Activated naive CD4-positive, alpha-beta T cell (primary cell): Measurements from ENCODE around the gene CTDSP1.

Experiments
- DNase-seq, 4 experiments: peaks; one replicate each; lab custom pipeline; 2025; lab: John Stamatoyannopoulos, UW

CTDSP1 gene

DNA sequence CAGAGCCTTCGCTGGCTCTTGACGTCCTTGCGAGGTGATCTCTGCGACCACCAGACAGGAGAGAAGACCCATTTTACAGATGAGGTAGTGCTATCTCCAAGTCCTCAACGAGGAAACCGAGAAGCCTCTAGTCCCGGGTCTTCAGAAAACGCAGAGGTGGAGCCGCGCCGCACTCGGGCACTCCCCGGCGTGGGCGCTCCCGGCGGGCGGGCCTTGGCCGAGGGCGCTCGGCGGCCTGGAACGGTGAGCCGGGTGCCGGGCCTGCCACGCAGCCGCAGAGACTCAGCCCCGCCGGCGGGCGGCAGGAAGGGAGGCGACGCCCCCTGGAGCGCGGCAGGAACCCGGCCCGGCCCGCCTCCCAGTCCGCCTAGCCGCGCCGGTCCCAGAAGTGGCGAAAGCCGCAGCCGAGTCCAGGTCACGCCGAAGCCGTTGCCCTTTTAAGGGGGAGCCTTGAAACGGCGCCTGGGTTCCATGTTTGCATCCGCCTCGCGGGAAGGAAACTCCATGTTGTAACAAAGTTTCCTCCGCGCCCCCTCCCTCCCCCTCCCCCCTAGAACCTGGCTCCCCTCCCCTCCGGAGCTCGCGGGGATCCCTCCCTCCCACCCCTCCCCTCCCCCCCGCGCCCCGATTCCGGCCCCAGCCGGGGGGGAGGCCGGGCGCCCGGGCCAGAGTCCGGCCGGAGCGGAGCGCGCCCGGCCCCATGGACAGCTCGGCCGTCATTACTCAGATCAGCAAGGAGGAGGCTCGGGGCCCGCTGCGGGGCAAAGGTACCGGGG is at the start of gene CTDSP1:
Gene CTDSP1, plus strand, starts transcription at position 478 of the 776 bp plus-strand sequence. Its CDS starts 223 bp downstream, at position 701.
- DNase-seq, result peak; percentile 73 to 83 (median 80)

GRCh38 chr2:218354045-218354444 is 45.6 kb upstream of the CTDSP1 start:
- no peak for DNase-seq

DNA sequence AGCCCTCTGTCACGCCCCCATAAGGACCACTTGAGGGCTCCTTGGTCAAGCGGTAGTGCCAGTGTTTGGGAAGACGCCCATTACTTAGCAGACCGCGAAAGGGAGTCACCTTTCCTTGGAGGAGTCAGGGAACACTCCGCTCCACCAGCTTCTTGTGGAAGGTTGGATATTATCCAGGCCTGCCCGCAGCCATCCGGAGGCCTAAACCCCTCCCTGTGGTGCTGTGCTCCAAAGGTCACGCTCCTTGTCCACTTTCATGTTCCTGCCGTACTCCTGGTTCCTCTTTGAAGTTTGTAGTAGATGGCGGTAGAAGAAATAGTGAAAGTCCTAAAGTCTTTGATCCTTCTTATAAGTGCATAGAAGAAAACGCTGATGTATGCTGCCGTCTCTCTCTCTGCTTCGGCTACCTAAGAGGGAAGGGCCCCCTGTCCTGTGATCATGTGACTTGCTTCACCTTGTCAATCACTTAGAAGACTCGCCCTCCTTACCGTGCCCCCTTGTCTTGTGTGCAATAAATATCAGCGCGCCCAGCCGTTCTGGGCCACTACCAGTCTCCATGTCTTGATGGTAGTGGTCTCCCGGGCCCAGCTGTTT is 44.7 kb upstream of the CTDSP1 start:
- DNase-seq, result no peak

DNA sequence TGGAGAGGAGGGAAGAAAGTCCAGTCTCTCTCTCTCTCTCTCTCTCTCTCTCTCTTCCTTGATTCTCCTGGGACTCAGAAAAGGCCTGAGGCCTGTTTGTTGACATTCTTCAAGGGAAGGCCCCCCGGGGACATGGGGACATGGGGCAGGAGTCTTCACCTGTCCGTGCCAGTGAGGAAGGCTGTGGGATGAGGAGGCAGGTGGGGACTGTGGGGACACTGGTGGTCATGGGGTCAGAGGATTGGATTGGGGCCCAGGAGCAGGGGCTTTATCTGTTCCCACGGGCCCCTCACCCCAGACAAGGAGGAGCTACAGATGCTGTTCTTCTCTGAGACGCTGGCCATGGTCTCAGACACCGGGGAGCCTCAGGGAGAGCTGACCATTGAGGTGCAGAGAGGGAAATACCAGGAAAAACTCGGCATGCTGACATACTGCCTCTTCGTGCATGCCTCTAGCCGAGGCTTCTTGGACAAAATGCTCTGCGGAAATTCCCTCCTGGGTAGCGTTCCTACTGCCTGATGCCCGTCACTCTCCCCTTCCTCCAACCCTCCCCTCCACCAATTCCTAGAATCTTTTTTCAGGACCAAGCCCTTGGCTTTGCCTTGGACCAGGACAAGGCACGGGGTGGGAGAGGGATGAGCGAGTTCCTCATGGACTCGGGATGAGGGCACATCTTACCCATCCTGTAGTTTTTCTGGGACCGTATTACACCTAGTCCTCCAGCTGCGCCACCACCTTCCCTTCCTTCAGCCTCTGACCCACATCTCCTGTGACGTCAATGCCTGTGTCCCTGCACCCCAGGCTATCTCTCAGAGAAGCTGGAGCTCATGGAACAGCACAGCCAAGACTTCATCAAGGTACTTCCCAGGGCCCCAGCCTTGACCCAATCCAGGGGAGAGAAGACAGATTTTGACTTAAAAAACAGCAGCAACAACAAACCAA is 42.2 kb upstream of the CTDSP1 start:
- DNase-seq, result no peak

DNA sequence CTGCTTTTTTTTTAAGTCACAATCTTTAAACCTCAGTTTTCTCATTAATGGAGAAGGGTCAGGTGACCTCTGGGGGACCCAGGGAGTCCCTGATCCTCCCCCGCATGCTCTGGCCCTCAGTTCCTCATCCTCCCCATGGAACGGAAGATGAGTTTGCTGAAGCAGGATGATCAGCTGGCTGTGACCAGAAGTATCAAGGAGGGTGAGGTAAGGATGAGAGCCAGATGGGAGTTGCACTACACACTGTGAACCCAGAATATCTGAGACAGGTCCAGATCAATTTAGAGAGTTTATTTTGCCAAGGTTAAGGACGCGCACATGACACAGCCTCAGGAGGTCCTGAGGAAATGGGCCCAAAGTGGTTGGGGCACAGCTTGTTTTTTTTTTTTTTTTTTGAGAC is 39.2 kb upstream of the CTDSP1 start:
- DNase-seq, result no peak

DNA sequence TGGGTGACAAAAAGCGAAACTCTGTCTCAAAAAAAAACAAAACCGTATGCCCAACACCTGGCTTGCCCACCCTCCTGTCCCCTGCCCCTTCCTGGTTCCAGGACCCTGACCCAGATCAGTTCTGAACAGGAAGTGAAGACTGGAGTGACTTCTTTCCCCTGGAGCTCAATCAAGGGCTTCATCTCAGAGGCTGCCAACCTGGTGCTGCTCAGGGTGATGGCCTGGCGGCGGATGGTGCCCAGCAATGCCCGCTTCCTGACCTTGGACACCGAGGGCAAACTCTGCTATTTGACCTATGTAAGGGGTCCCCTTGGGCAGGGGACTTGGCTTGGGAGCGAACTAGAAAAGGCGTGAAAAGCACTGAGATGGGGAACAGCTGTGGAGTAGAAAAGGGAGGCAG is 37.1 kb upstream of the CTDSP1 start:
- no peak for DNase-seq

GRCh38 chr2:218363736-218364135 is 35.9 kb upstream of the CTDSP1 start:
- DNase-seq, result no peak

DNA sequence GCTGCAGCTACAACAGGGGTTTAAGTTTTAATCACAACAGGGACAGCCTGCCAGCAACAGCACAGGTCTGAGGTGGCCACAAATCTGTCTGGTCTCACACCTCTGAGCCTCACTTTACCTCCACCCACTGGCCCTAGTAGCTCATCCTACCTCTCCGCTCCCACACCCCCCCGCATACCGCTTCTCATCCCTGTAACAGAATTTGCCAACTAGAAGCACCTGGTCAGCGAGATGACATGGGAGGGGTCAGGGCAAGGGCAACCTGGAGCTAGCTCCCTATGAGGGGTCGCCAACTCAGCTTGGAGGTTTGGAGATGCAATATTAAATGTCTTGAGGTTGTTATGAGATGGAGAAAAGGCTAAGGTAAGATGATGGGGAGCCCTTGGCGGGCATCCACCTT is 35.5 kb upstream of the CTDSP1 start:
- no peak for DNase-seq

- DNase-seq, result no peak
Measured at GRCh38 chr2:218366621-218367414, 32.9 kb upstream of the CTDSP1 start.

GRCh38 chr2:218367415-218368149 is 32.1 kb upstream of the CTDSP1 start:
- DNase-seq, result peak in 3 of 4 experiments; percentile 17 to 45 (median 38)

DNA sequence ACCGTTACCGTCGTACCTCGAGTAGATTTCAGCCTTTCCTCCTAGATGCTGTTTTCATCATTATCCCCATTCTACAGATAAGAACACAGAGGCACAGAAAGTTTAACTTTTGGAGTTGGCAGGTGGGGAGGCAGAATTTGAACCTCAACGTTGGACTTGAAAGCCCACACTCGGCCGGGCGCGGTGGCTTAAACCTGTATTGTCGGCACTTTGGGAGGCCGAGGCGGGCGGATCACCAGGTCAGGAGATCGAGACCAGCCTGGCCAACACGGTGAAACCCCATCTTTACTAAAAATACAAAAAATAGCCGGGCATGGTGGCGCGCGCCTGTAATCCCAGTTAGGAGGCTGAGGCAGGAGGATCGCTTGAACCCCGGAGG is 31.5 kb upstream of the CTDSP1 start:
- no peak for DNase-seq

DNA sequence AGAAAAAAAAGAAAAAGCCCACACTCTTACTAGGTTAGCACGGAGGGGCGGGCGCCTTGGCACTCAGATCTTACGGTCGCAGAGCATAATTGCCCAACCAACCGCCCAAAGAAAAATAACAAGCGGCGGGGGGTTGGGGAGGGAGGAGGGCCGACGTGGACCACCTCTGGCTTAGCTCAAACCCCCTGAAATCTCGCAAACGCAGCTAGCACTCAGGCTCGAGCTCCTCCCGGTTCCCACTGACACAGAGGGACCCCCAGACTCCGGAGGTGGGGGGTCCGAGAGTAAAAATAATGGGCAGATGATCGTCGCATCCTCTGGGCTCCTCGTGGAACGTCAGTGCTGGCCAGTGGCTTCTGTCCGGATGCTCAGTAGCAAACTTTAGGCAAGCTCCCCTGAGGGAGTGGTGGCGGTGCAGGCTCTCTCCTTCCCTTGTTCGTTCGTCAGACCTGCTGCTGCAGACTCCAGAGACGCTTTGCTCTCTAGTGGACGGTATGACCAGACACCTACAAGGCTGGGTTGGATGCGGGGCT is 31.0 kb upstream of the CTDSP1 start:
- no peak for DNase-seq

DNA sequence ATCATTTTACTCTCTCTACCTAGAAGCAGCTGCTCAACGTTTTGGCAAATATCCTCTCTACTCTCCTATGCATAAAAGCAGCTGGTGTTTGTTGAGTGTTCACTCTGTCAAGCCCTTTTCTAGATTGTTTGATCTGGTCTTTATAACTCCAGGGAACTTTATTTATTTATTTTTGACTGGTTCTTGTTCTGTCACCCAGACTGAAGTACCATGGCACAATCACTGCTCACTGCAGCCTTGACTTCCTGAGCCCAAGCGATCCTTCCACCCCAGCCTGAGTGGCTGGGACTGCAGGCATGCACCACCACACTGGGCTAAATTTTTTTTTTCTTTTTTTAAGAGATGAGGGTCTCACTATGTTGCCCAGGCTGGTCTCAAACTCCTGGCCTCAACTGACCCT is 30.3 kb upstream of the CTDSP1 start:
- DNase-seq, result no peak

DNA sequence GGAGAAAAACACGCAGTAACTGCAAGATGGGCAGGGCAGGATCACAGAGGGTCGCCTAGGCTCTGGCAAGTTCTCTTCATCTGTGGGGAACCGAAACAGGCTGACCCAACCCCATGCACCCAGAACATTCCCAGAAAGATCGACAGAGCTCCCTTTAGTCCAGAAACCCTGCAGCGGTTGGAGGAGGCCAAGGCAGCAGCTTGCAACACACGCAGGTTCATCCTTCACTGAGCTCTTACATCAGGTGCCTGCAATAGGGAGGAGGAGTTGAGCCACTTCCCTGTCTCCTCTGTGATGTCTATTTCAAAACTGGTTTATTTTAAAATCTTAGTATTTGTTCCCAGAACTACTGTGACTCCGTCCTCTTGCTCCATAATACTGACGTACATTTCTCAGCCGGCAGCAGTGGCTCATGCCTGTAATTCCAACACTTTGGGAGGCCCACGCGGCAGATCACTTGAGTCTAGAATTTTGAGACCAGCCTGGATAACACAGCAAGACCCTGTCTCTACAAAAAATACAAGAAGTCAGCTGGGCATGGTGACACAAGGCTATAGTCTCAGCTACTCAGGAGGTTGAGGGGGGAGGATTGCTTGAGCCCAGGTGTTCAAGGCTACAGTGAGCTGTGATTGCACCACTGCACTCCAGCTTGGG is 29.1 kb upstream of the CTDSP1 start:
- no peak for DNase-seq

DNA sequence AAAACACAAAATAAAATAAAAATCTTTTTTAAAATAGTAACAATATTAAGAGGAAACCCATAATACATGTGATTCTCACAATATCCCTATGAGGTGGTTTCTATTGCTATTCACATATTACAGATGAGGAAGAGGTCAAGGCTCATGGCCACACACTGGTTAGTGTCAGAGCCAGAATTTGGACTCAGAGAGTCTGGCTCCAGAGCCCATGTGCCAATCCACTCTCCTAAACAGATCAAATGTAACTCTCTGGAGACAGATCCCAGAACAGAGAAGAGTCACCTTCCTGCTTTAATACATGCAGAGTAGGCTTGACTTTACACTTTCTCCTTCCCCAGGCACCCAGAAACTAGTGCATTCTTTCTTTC is 27.7 kb upstream of the CTDSP1 start:
- DNase-seq, result no peak

GRCh38 chr2:218374795-218375194 is 24.9 kb upstream of the CTDSP1 start:
- no peak for DNase-seq

GRCh38 chr2:218375212-218375611 is 24.5 kb upstream of the CTDSP1 start:
- DNase-seq, result no peak

- no peak for DNase-seq
Measured at GRCh38 chr2:218378053-218378452, 21.6 kb upstream of the CTDSP1 start.

DNA sequence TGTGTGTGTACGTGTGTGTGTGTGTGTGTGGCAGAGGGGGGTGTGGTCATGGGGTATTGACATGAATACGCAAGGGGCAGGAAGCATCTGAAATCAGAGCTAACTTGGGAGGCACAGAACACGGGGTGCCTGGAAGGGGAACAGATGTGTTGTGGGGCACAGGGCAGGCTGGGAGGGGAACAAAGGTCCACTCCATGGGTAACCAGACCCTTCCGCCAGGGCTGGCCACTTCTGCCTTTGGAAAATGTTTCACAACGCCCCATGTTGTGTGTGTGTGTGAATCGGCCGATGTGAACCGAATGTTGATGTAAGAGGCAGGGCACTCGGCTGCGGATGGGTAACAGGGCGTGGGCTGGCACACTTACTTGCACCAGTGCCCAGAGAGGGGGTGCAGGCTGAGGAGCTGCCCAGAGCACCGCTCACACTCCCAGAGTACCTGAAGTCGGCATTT is 17.7 kb upstream of the CTDSP1 start, which contains the start of gene SLC11A1:
Gene SLC11A1, plus strand, starts transcription at position 358 of the 451 bp plus-strand sequence. CDS start 96 bp downstream, outside the sequence.
- no peak for DNase-seq

GRCh38 chr2:218382785-218383184 is 16.9 kb upstream of the CTDSP1 start:
- DNase-seq, result no peak
